ENCODE results near the gene SAMD14.

The SAMD14 gene

DNA sequence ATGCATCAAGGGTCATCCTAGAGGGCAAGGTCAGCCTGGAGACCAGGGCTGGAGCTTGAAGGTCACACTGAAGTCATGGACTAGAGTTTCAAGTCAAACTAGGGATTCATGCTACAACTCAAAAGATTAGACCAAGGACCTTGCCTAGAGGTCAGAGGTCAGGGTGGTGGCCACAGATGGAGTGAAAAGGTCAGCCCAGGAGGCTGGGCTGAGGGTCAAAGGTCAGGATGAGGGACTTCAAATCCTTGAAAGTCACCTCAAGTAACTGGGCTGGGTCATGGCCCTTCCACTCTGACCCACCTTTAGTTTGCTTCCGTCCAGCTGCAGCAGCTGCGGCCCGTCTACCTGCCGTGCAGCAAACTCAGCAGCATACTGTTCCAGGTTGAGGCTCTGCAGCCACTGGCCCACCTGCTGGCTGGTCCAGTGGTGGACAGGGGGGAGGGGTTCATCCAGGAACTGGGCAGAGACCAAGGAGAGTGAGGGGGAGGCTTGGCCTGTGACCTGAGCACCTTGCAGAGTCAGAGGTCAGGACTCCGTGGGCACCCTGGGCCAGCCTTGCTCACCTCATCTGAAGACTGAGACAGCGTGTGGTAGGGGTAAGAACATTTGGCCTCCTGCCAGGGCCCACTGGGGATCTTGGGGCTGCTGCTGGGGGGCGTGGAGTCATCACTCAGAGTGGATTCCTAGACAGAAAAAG is 16.2 kb downstream of the SAMD14 start:
- DNase-seq (ENCODE audit: low read depth in 2 of 2) = no peak

DNA sequence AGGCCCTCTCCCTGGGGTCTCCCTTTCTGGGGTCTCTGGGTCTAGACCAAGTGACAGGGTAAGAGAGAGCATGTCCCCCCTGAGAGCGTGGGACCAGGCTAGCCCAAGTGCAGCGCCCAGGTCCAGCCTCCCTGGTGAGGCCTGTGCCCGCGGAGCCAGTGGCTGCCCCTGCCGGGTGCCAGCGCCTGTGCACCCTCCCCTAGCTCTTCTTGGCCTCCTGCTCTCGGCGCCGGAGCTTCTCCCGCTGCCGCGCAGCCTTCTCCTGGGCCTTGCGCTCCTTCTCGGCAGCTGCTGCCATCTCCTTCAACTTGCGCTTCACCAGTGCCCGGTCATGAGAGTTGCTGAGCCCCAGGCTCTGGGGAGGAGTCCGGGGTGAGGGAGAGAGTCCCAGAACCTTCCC is 17.3 kb downstream of the SAMD14 start:
- no peak for DNase-seq (ENCODE audit: low read depth in 2 of 2)

DNA sequence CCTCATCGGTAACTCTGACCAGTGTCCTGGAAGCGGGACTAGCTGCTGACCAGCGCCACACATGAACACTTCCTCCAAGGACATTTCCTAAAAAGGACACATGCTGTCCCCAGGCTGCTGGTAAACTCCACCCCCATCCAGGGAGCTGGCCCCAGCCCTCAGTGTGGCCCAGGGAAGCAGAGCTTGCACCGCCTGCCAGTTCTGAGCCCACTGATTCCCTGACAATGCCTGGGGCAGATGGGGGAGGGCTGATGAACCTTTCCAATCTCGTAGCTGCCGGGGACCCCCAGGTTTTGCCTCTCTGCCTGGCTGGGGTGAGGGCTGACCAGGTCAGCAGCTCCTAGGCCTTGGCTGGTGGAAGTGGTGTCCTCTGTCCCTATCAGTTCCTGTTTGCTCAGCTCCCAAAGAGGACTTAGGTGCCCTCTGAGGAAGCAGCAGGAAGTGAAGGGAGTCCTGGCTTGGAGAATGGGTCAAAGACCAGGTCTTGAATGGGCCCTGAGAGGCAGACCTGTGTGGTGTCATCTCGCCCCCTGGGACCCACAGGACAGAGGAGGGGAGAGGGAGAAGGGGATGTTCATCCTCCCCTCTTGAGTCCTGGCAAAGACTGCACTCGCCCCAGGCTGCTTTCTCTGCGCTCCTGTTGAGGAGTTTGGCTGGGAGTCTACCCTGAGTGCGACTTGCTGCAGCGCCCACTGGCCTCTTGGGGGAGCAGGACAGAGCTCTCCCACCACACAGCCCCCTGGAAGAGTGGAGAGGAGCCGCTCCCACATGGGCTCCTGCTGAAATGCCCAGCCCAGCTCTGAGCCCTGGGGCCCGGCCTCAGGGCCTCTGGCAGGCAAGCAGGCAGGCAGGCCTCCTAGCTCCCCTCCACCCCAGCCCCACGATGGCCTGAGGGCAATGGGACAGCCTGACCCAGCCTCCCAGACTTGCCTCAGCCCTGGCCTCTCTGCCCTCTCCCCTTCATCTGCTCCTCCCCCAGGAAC is 18.0 kb downstream of the SAMD14 start:
- no peak for DNase-seq (ENCODE audit: low read depth in 2 of 2)

DNA sequence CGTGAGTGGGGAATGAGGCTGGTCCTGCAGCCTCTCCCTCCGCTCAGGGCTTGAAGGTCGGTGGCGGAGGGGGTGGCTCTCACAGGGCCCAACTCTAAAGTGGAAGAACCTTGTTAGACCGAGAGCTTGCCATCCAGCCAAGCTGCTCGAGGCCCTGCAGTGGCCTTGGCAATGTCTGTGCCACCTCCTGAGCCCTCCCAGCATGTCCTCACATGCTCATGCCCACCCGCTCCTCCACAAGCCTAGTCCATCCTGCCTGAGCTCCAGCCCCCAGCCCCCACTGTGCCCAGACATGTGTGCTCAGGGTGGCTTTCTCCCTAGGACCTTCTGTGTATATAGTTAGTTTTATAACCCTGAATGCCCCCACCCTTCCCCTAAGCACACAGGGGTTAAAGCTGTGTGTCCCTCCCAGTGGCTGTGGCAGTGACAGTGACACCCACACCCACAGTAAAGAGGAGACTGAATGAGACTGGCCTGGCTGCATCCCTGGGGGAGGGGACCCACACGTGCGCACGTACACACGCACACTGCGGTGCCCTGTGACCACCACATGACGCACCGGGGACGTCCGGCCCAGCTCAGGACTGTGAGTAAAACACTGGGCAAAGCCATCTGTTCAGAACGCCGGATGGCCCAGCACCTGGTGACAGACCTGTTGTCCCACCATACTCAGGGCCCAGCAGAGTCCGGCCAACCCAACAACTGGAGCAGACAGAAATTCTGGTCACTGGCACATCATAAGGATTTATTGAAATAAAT is 19.2 kb downstream of the SAMD14 start:
- no peak for DNase-seq (ENCODE audit: low read depth in 2 of 2)

DNA sequence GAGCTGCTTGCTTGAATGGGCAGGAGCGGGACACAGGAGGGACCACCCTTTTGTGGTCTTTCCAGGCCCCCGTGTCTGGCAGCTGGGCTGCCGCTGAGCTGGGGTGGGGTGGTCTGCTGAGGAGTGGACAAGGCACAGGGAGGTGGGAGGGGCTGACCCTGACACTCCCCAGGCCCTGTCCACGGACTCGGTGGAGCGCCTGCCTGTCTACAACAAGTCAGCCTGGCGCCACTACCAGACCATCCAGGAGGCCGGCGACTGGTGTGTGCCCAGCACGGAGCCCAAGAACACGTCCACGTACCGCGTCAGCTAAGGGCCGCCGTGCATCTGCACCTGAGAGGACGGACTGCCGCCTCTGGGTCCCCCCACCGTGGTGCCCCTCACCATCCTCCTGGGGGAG is 20.2 kb downstream of the SAMD14 start:
- no peak for DNase-seq (ENCODE audit: low read depth in 2 of 2)

DNA sequence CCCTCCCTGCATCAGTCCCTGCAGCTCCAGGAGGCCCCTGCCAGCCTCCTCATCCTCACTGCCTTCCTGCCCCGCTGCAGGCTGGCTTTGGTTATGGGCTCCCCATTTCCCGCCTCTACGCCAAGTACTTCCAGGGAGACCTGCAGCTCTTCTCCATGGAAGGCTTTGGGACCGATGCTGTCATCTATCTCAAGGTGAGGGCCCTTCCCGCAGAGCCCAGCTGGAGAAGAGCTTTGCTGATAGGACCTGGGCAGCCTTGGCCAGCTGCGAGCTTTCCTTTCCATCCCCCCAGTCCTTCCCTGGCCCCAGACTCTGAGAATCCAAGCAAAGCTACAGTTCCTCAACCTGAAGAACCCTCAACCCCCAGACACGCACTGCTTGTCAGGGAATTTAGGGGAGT is 20.8 kb downstream of the SAMD14 start:
- no peak for DNase-seq (ENCODE audit: low read depth in 2 of 2)

DNA sequence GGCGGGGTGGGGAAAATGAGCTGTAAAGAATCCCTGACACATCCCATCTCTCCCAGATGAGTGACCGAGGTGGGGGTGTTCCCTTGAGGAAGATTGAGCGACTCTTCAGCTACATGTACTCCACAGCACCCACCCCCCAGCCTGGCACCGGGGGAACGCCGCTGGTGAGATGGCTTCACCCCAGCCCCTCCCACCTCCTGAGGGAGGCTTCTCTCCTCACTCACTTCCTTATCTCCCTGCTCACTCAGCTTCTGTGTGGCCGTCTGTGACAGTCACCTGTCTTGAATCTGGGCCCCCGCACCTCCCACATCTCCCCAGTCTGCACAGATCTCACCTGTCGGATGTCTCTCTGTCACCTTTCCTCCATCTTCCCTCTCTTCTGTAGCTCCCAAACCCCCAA is 21.4 kb downstream of the SAMD14 start:
- DNase-seq (ENCODE audit: low read depth in 2 of 2) = no peak

DNA sequence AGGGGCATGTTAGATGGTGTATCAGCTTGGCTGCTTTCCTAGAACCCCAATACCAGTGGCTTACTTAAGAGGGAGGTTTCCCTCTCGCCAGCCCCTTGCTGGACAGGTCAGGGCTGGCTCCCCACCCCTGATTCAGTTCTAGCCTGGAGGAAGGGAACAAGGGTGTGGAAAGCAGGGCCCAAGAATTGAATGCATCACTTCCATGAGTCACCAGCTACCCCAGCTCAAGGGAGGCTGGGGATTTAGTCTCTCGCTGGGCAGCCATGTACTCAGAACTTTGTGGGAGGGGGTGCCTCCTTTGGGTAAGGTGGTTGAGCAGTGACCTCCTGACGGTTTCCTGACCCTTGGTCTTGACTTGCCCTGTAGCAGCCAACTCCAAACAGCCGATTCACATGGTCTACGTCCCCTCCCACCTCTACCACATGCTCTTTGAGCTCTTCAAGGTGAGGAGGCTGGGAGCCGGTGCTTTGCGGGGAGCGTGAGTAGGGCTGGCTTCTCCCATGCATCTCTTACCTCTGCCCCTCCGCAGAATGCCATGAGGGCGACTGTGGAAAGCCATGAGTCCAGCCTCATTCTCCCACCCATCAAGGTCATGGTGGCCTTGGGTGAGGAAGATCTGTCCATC is 22.1 kb downstream of the SAMD14 start:
- DNase-seq (ENCODE audit: low read depth in 2 of 2) = no peak

DNA sequence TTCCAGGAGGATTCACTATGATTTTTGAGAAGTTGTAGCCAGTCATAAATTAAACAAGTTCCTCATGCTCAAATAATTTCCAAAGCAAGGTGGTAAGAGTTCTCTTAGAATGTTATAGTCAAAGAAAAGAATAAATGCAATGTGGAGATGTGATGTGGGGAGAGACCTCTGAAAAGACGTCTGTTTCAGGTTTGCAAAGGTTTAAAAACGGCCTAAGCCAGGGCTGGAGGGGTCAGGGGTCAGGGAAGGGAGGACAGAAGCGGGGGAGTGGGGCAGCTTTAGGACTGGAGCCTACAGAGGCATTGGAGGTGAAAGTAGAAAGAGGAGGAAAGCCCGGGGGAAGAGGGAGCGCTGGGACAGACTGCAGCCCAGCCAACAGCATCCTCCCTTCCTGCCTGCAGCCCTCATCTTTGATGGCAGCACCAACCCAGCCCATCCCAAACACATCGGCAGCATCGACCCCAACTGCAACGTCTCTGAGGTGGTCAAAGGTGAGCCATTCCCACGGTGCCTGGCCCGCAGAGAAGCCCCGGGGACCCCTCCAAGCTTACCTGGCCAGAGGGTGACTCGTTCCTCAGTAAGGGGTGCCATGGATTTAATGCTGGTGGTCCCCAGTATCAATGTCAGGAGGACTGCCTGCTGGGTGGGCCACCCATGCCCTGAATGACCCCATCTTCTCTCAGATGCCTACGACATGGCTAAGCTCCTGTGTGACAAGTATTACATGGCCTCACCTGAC is 23.4 kb downstream of the SAMD14 start:
- DNase-seq (ENCODE audit: low read depth in 2 of 2) = no peak

DNA sequence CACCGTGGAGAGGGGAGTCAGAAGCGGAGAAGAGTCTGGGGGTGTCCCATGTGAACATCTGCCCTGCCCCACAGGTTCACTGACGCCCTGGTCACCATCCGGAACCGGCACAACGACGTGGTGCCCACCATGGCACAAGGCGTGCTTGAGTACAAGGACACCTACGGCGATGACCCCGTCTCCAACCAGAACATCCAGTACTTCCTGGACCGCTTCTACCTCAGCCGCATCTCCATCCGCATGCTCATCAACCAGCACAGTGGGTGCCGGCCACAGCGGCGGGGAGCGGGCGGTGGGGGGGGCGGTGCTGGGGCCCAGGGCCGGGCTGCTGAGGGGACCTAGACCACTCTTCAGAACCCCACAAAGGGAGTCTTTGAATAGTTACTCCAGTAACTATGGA is 24.1 kb downstream of the SAMD14 start:
- DNase-seq (ENCODE audit: low read depth in 2 of 2) = no peak

DNA sequence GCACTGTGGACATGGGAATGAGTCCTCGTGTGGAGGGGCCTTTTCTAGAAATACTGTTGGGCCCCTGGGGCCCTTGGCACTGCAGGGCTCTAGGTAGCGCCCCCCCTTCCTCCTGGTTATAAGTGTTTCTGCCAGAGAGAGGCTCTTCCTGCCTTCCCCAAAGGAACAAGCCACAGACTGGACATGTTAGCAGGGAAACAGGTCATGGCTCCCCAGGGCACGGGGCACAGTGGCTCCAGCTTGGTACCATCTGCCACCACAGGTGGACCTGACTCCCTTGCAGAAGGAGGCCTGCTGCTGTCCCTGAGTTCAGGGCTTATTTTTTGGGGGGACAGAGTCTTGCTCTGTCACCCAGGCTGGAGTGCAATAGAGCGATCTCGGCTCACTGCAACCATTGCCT is 26.0 kb downstream of the SAMD14 start:
- no peak for DNase-seq (ENCODE audit: low read depth in 2 of 2)

DNA sequence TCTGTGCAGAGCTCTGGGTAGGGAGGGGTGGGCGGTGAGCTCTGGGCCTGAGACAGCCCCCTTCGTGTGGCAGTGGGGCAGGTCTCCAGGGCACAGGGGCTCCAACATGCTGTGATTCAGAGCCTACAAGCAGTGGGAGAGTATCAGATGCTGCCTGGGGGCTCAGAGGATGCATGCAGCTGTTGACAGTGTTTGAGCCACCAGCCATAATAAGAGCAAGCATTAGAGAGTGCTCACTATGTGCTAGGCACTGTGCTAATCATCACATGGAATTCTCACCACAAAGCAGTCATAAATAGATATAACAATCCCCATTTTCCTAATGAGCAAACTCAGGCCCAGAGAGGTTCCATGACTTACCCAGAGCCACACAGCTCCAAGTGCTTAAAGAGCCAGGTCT is 26.7 kb downstream of the SAMD14 start:
- DNase-seq (ENCODE audit: low read depth in 2 of 2) = no peak

DNA sequence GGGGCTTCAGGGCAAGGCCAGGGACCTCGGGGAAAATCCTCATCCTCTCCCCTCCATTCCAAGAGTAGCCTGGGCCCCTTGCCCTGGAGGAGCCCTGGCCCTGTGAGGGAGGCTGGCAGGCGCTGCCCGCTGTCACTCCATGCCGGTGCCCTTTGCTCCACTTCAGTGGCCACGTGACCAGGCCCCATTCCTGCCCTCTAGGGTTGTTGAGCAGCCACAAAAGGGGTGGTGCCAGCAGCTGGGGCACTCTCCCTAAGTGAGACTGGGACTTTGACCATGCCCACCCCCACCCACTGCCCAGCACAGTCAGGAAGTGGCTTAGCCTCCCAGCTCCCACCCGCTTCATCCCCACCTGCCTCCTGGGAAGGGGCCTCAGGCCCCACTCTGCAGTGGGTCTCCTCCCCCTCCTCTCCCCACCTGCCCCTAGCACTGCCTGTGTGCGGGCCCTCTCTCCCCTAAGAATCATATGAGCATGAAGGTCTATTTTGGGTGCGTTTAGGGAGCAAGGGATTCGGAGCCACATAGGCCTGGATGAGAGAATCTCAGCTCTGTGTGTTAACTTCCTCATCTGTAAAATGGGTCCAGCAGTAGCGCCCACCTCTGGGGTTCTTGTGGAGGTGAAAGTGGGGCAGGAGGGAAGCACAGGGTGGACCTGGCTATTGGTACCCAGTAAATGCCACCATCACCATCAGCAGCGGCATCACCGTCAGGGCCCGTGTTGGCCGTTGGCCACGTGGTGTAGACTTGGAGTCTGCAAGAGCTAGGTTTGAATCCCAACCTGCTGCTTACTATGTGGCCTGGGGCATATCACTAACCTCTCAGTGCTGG is 27.6 kb downstream of the SAMD14 start:
- no peak for DNase-seq (ENCODE audit: low read depth in 2 of 2)

DNA sequence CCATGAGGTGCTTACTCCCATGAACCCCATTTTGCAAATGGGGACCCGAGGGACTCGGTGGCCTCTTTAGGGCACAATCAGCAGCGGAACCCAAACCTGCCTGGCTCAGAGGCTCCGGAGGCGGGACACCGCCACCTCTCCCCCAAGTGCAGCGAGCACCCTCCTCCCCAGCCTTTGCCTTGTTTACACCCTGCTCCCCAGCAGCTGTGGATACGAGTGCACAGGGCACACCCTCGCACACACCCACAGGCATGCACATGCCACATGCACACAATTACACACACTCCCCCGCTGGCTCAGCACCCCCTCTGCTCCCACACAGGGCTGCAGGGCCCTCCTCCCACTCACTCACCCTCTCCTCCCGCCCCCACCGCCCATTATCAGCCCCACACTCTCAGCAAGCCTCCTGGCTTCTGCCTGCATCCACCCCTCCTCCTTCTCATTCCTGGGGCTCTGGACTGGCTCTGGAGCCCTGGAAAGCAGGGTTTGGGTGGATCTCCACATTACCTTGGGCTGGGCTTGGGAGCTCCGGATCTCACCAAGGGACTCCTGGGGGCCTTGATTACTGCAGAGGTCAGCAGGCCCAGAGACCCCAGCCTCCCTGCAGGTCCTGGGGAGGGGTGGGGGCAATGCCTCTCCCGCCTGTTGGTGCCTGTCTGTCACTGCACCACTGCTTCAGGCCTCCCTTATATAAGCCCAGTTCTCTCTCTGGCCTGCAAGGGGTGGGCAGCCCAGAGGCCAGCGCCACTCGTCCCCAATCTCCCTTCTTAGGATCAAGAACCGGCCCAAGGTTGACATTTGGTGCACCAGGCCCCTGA is 28.4 kb downstream of the SAMD14 start:
- DNase-seq (ENCODE audit: low read depth in 2 of 2) = no peak

DNA sequence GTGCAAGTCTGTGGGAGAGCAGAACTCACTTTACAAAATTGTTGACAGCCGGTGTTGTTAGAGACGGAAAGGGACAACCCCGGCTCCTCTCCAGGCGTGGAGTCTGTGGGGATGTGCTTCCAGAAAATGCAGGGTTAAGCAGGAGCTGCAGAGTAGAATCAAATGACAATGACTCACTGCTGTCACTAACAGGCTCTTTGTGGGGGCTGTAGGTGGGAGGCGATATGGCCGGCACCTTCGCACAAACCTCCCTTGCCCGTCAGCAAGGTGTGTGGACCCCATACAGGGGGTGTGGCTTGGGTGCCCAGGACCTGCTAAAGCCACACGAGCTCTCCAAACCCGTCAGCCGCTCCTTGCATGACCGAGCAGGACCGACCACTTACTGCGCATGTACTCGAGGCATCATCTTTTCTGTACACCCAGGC is 29.0 kb downstream of the SAMD14 start:
- DNase-seq (ENCODE audit: low read depth in 2 of 2) = no peak

DNA sequence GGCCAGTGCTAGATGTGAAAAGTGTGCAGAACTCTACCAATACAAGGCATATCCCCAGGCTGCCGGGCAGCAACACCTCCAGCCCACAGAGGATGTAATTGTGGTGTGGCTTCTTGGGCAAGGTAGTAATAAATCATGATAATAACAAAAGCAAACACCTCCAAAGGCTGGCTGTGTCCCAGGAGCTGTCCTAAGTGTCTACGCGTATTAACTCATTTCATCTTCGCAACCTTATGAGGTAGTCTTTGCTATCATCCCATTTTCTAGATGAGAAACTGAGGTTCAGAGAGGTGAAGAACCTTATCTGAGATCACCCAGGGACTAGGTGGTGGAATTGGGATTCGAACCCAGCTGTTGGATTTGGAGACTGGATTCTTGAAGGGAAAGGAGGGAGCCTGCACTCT is 29.5 kb downstream of the SAMD14 start:
- DNase-seq (ENCODE audit: low read depth in 2 of 2) = no peak

DNA sequence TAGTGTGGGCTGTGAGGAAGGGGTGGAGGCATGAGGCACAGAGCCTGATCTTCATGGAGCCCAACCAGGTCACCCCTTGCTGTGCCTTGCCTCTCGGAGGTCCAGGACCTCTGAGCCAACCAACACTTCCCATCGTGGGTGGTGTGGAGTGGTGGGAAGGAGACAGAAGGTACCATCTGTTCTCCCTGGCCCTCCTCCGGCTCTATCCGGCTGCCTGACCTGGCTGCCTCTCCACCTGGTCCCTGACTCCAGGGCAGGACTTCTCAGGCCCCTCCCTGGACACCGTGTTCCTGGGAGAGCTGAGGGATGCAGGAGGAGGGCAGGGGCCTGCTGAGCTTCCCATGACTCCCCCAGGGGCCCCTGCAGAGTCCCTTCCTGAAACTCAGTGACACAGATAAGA is 31.0 kb downstream of the SAMD14 start:
- no peak for DNase-seq (ENCODE audit: low read depth in 2 of 2)

DNA sequence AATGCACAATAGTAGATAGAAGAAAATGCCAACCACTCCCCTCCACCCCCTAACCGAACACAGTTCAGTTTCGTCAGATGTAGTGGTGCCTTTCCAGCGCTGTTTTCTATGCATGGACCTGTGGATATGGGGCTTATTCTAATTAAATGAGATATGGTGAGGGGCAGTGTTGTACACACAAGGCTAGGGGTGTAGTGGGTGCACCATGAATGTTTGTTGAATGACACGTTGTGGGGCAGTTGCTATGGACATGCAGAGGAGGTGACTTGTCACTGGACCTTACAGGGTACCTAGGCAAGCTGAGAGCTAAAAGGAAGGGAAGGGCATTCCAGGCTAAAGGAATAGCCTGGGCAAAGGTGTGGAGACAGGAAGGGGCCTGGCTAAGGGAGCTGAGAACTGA is 31.4 kb downstream of the SAMD14 start:
- no peak for DNase-seq (ENCODE audit: low read depth in 2 of 2)

DNA sequence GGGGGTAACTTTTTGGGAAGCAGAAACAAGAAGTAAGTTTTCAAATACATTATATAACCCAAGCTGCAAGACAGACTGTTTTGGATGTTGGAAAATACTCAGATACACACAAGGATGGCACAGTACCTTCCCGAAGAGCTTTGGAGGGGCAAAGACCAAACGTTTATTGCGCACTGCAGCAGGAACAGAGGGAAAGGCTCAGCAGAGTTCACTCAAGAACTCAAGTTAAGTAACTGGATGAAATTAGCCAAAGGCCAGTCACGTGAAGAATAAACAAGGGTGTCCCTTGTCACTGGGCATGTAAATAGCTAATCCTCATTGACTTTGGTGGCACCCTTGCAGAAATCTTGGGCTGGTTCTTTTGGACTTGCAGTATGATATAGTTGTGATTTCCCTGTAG is 32.0 kb downstream of the SAMD14 start:
- no peak for DNase-seq (ENCODE audit: low read depth in 2 of 2)

Measured in stimulated activated CD4-positive, alpha-beta T cell treated with anti-CD3 and anti-CD28 coated beads, Interleukin-1b, Interleukin-23, amount 100 ng/mL, for 1 hour (primary cell).